HepG2 (cell line): ENCODE results near the gene PTPRM. TPM values are rescaled to one million over a fixed set of nuclear protein-coding genes. Genes with fewer than 3 reads are reported as not detected.

Experiments used
- ATAC-seq: fragments of 200-7000 bp; cut with Tn5 transposase; 3 replicates; pipeline ENCODE4 v1.9.1; 2020; ENCODE audit warnings: mild to moderate bottlenecking, moderate library complexity
- BruUV-seq: library from RNA; stranded (reverse); fragments of 400-500 nt; replicated peaks from 2 replicates; lab custom pipeline; 2021; lab: Mats Ljungman, UMichigan
- CTCF ChIA-PET: fragments of 300-600 bp; formaldehyde crosslinking; extraction: SDS; loops from one replicate; lab custom pipeline; 2021; ENCODE audit warnings: low total read pairs, inconsistent platforms, low intra/inter-chr PET ratio; lab: Yijun Ruan, JAX
- POLR2A ChIA-PET: fragments of 350-600 bp; sonication (Branson Sonifier 250); formaldehyde crosslinking; loops from one replicate; lab custom pipeline; 2020; ENCODE audit warnings: antibody characterized with exemption, inconsistent platforms; lab: Yijun Ruan, JAX
- DNase-seq: peaks from one replicate; pipeline ENCODE4 v3.0.0-alpha.2; 2015; ENCODE audit warnings: low spot score
- FAIRE-seq: peaks from 3 replicates; lab custom pipeline; 2011; peaks lifted over from hg19 to GRCh38; lab: Jason Lieb, UNC
- H2AFZ ChIP-seq: one replicate; pipeline ENCODE4 v1.6.1; 2011; ENCODE audit warnings: low read length, inconsistent platforms
- H3K27ac ChIP-seq: fragments of 300-600 bp; 3 replicates; pipeline ENCODE4 v1.8.0; 2011; ENCODE audit warnings: mixed run types, mild to moderate bottlenecking, mixed read lengths, low read length, inconsistent platforms; ENCODE audit not compliant: insufficient read depth; ENCODE audit errors: extremely low read length
- H3K27me3 ChIP-seq, 2 experiments: fragments of 200-600 bp in 1 of 2; 2 replicates in 1 of 2; 3 replicates in 1 of 2; pipeline versions ENCODE4 v1.6.0 to v1.8.0; 2011; ENCODE audit warnings: low read length in 2 of 2, mild to moderate bottlenecking in 2 of 2, moderate library complexity in 2 of 2, inconsistent platforms in 1 of 2; ENCODE audit not compliant: insufficient read depth in 2 of 2, control insufficient read depth in 1 of 2
- H3K36me3 ChIP-seq, 2 experiments: fragments of 200-600 bp in 1 of 2; replicated peaks in 1 of 2; 2 replicates in 1 of 2; 3 replicates in 1 of 2; pipeline versions ENCODE4 v1.5.1 to v1.8.0; 2011; ENCODE audit warnings: low read length in 2 of 2, inconsistent platforms in 1 of 2; ENCODE audit not compliant: insufficient read depth in 2 of 2, control insufficient read depth in 1 of 2
- H3K4me1 ChIP-seq: 2 replicates; pipeline ENCODE4 v1.5.1; 2012; ENCODE audit warnings: low read length, inconsistent platforms; ENCODE audit not compliant: insufficient read depth
- H3K4me2 ChIP-seq: 2 replicates; pipeline ENCODE4 v1.6.0; 2011; ENCODE audit warnings: low read depth, low read length, inconsistent platforms
- H3K4me3 ChIP-seq, 3 experiments: fragments of 200-600 bp in 1 of 3; sonication (generic), shearing (Covaris generic) in 1 of 3; replicated peaks in 1 of 3; 2 replicates each; pipeline ENCODE4 v1.5.1; 2011 to 2016; ENCODE audit warnings: low read length in 3 of 3, inconsistent platforms in 2 of 3, low read depth in 2 of 3, mild to moderate bottlenecking in 2 of 3, control low read depth in 1 of 3, mixed read lengths in 1 of 3; ENCODE audit not compliant: insufficient read depth in 1 of 3
- H3K79me2 ChIP-seq: one replicate; pipeline ENCODE4 v1.6.1; 2011; ENCODE audit warnings: low read length, inconsistent platforms; ENCODE audit not compliant: insufficient read depth
- H3K9ac ChIP-seq: 2 replicates; pipeline ENCODE4 v1.6.0; 2011; ENCODE audit warnings: mild to moderate bottlenecking, low read depth, low read length, inconsistent platforms; ENCODE audit not compliant: insufficient read depth
- H3K9me3 ChIP-seq: 2 replicates; pipeline ENCODE4 v1.5.1; 2012; ENCODE audit warnings: mild to moderate bottlenecking, low read length
- H4K20me1 ChIP-seq: 2 replicates; pipeline ENCODE4 v1.6.0; 2011; ENCODE audit warnings: inconsistent platforms, mild to moderate bottlenecking, low read length, moderate library complexity; ENCODE audit not compliant: insufficient read depth
- ARNTL ChIP-seq: sonication (generic); formaldehyde crosslinking; IDR thresholded peaks from 2 replicates; pipeline ENCODE4 v1.4.0; 2020; ENCODE audit warnings: mild to moderate bottlenecking, missing genetic modification reagents
- BCL6 ChIP-seq: IDR thresholded peaks from 2 replicates; pipeline ENCODE4 v1.6.1; 2016; ENCODE audit warnings: missing genetic modification reagents, missing compliant biosample characterization
- CREBL2 ChIP-seq: sonication (generic); formaldehyde crosslinking; IDR thresholded peaks from 2 replicates; pipeline ENCODE4 v1.8.1; 2023; ENCODE audit warnings: missing genetic modification reagents, mild to moderate bottlenecking, borderline replicate concordance
- ETS1 ChIP-seq: sonication (generic); formaldehyde crosslinking; IDR thresholded peaks from 2 replicates; pipeline ENCODE4 v1.4.0; 2020; ENCODE audit warnings: missing genetic modification reagents
- HMG20B ChIP-seq: conservative IDR thresholded peaks from 2 replicates; pipeline ENCODE4 v1.6.1; 2016; ENCODE audit warnings: missing genetic modification reagents, missing compliant biosample characterization
- IRF9 ChIP-seq: sonication (generic); formaldehyde crosslinking; IDR thresholded peaks from 2 replicates; pipeline ENCODE4 v1.8.0; 2022; ENCODE audit warnings: missing genetic modification reagents, mild to moderate bottlenecking, borderline replicate concordance
- KAT2B ChIP-seq: fragments of 150-350 bp; IDR thresholded peaks from 2 replicates; pipeline ENCODE4 v1.6.1; 2014; ENCODE audit warnings: low read depth, low read length, borderline replicate concordance
- MTF2 ChIP-seq: sonication (generic); formaldehyde crosslinking; IDR thresholded peaks from 2 replicates; pipeline ENCODE4 v1.5.0; 2020; ENCODE audit warnings: missing genetic modification reagents, borderline replicate concordance
- NR2F2 ChIP-seq: IDR thresholded peaks from 2 replicates; pipeline ENCODE4 v1.6.1; 2012; ENCODE audit warnings: low read depth, inconsistent platforms, borderline replicate concordance
- PREB ChIP-seq: sonication (generic); formaldehyde crosslinking; IDR thresholded peaks from 2 replicates; pipeline ENCODE4 v1.4.0; 2020; ENCODE audit warnings: missing genetic modification reagents
- ZBTB21 ChIP-seq: sonication (generic); formaldehyde crosslinking; IDR thresholded peaks from 2 replicates; pipeline ENCODE4 v1.4.0; 2020; ENCODE audit warnings: missing genetic modification reagents
- ZBTB3 ChIP-seq: sonication (generic); formaldehyde crosslinking; IDR thresholded peaks from 2 replicates; pipeline ENCODE4 v1.4.0; 2020; ENCODE audit warnings: low read depth, mild to moderate bottlenecking, moderate library complexity, missing genetic modification reagents, borderline replicate concordance
- ZGPAT ChIP-seq: IDR thresholded peaks from 2 replicates; pipeline ENCODE4 v1.6.1; 2016; ENCODE audit warnings: mild to moderate bottlenecking
- ZNF292 ChIP-seq: sonication (generic); formaldehyde crosslinking; IDR thresholded peaks from 2 replicates; pipeline ENCODE4 v1.8.1; 2022; ENCODE audit warnings: mild to moderate bottlenecking, low read depth, missing genetic modification reagents, borderline replicate concordance
- ZNF431 ChIP-seq: sonication (generic); formaldehyde crosslinking; IDR thresholded peaks from 2 replicates; pipeline ENCODE4 v1.9.0; 2022; ENCODE audit warnings: missing genetic modification reagents, low read depth, mild to moderate bottlenecking, borderline replicate concordance
- WGBS: methylation state at CpG from one replicate; pipeline ENCODE4 v1.1.6; 2017; ENCODE audit warnings: low lambda C conversion rate; 5-methylcytosine and 5-hydroxymethylcytosine counted together
- in situ Hi-C: cut with HindIII; loops from 2 replicates; pipeline ENCODE4 v1.10.0; 2017; ENCODE audit warnings: low pct_unique_long_range_greater_than_20kb; ENCODE audit not compliant: extremely low pct_ligation_motif_present
- intact Hi-C: fragments of 100-400 bp; cut with micrococcal nuclease; formaldehyde crosslinking; loops from one replicate; pipeline ENCODE4 v1.10.0; 2022; ENCODE audit not compliant: unreplicated experiment
- polyA plus RNA-seq, 8 experiments: library from polyadenylated mRNA; depleted of rRNA in 3 of 8; stranded (reverse) in 7 of 8; unstranded in 1 of 8; fragments of >200 nt; fragmentation: Illumina TruSeq in 4 of 8; extraction: Trizol in 4 of 8; gene quantifications; 2 replicates each; pipeline versions ENCODE4 v1.2.1 to v1.2.3, GENCODE V29; 2011 to 2016; ENCODE audit warnings: low read depth in 4 of 8, missing spikeins in 1 of 8, mixed read lengths in 1 of 8; ENCODE audit not compliant: insufficient read depth in 1 of 8
- total RNA-seq, 5 experiments: library from RNA; depleted of rRNA; stranded (reverse); fragments of >200 nt; fragmentation: Illumina TruSeq; extraction: Trizol; gene quantifications; 2 replicates each; pipeline ENCODE4 v1.2.3, GENCODE V29; 2016; ENCODE audit warnings: low read depth in 1 of 5

PTPRM gene
- total and polyA plus RNA-seq, 2 of the 13 experiments (the other 11 are each of a cell fraction or from before 2014, with no cell fraction given) = 12.6 to 108 TPM

- ChIA-PET CTCF (no interaction called here), POLR2A (no interaction called here)
- intact Hi-C loops (no loop called here), in situ Hi-C loops (no loop called here)
- 0 out of 5 replicates have a peak, but pooled peaks cover 0 to 2% of the 10 kb centered on the region in 2 experiments for H3K36me3 ChIP-seq
- H3K4me3 ChIP-seq = no peak overlapping the region
- no peaks in the 10 kb centered on the region for H3K27me3 ChIP-seq
- no peaks in the 10 kb centered on the region for H3K79me2 ChIP-seq
- no peak overlapping the region for H3K4me2 ChIP-seq
- no TSS peak for BruUV-seq
- no peak overlapping the region for H3K27ac ChIP-seq
- no peak for FAIRE-seq
- ATAC-seq = no peak
- H4K20me1 ChIP-seq = no peaks in the 10 kb centered on the region
- no peak overlapping the region for H3K9ac ChIP-seq
- no peaks in the 10 kb centered on the region for H3K9me3 ChIP-seq
- no peak overlapping the region for H2AFZ ChIP-seq
- no peaks in the 10 kb centered on the region for H3K4me1 ChIP-seq
- TF ChIP-seq ARNTL (CRISPR knock-in tag) (no peak), ZBTB3 (CRISPR knock-in tag) (no peak), MTF2 (CRISPR knock-in tag) (no peak), IRF9 (CRISPR knock-in tag) (no peak), NR2F2 (no peak), KAT2B (no peak), ZNF431 (no peak), HMG20B (CRISPR knock-in tag) (no peak), PREB (CRISPR knock-in tag) (no peak), ETS1 (CRISPR knock-in tag) (no peak), CREBL2 (CRISPR knock-in tag) (no peak), ZGPAT (CRISPR knock-in tag) (no peak), ZBTB21 (no peak), ZNF292 (no peak), BCL6 (CRISPR knock-in tag) (no peak)
- no peak for DNase-seq
- 93% methylated on average over 9 of the region's 16 CpGs for WGBS
These were observed 799.5 kb downstream of the PTPRM start for GRCh38 chr18:8366656-8367055.
